OCI-LY7 (cell line): ENCODE results near the gene KLHDC9.

Experiments
- EZH2phosphoT487 ChIP-seq: fragments of 200-600 bp; sonication (generic); IDR thresholded peaks from 2 replicates; pipeline ENCODE4 v1.6.1; 2018; ENCODE audit warnings: low read depth, borderline replicate concordance, mild to moderate bottlenecking, mixed run types, antibody characterized with exemption, low read length, moderate library complexity, mixed read lengths
- TF ChIP-seq, protein P1 (sequence below): fragments of 200-600 bp; sonication (generic); conservative IDR thresholded peaks from 2 replicates; pipeline ENCODE4 v1.5.1; 2014; ENCODE audit warnings: mild to moderate bottlenecking, antibody characterized with exemption, low read length, moderate library complexity, mixed read lengths

DNA sequence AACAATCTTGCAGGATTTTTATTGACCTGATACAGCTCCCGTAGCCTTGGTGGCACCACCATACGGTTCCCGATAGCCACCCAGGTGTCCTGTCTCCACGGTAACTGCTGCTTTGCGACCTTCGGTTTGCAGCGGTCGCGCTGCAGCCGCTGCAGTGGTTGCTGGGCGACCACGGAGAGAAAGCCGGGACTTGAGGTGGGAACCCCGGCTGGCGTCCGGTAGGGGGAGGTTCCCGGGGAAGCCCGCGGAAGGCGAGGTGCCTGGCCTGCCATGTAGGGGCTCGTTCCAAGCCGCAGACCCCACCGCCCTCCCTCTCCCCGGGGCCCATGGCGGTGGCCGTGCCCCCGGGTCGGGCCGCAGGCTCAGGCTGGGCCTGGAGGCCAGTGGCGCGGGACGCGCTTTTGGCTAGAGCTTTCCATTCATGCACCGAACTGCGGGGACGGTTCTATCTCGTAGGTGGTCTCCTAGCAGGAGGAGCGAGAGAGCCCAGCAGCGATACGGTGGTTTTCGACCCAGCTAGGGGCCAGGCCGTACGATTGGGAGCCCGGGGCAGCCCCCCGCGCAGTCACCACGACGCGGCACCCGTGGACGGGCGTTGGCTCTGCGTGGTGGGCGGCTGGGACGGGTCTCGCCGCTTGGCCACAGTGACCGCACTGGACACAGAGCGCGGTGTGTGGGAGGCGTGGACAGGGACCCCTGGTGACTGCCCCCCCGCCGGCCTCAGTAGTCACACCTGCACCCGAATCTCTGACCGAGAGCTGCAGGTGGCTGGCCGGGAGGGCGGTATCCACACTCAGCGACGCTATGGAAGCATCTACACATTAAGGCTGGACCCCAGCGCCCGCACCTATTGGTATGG is at the start of gene KLHDC9:
- TF ChIP-seq, protein P1, sequence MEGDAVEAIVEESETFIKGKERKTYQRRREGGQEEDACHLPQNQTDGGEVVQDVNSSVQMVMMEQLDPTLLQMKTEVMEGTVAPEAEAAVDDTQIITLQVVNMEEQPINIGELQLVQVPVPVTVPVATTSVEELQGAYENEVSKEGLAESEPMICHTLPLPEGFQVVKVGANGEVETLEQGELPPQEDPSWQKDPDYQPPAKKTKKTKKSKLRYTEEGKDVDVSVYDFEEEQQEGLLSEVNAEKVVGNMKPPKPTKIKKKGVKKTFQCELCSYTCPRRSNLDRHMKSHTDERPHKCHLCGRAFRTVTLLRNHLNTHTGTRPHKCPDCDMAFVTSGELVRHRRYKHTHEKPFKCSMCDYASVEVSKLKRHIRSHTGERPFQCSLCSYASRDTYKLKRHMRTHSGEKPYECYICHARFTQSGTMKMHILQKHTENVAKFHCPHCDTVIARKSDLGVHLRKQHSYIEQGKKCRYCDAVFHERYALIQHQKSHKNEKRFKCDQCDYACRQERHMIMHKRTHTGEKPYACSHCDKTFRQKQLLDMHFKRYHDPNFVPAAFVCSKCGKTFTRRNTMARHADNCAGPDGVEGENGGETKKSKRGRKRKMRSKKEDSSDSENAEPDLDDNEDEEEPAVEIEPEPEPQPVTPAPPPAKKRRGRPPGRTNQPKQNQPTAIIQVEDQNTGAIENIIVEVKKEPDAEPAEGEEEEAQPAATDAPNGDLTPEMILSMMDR: no peak
- no peak for TF ChIP-seq EZH2phosphoT487
